ENCODE data around the gene PFKL.
"Not testable (repeated sequence)": the region's sequence is repeated elsewhere in the genome, so short reads cannot be mapped to it uniquely, and the experiment has no call there.

The PFKL gene

DNA sequence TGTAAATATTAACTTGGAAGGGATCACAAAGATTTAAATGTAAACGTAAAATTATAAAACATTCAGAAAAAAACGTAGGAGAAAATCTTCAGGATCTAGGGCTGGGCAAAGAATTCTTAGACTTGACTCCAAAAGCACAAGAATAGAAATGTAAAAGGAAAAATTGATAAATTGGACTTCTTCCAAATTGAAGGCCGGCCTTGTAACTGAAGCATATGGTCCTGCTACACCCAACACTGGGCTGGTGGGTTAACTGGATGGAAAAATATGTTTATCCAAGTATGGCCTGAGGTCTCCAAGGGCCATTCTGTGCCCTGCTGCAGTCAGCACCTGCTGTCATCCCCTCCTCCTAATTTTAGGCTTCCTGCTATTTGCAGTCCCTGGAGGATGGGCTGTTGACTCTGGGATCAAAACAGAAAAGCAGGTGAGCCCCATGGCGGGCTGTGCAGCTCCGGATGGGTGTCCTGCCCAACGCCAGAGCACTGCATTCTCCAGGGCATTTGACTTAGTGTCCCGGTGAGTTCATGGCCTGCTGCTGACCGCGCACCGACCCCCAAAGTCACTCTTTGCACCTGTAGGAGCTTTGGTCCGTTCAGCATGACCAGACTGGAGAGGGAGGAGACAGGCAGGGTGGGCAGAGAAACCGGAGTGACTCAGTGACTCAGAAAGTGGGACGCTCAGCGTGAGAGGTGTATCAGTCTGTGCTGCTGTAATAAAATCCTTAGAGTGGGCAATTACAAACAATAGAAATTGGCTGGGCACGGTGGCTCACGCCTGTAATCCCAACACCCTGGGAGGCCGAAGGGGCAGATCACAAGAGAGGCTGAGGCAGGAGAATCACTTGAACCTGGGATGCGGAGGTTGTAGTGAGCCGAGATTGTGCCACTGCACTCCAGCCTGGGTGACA is 20.2 kb upstream of the PFKL start:
- no peak for FAIRE-seq

DNA sequence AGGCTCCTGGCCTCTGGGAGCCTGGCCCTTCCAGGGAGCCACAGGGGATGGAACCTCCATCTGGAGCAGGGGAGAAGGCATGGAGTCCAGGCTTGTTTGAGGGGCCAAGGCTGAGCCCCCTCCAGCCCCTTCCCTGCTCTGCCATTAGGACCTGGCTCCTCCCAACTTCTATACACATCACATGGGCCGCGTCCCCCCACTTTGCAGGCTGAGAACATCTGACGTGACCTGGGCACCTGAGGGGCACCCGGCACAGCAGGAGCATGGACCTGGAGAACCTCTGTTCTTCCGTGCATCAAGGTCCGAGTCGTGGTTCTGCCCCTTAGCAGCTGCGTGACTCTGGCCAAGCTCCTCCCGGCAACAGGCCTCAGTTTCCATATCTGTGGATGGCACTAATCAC is 18.1 kb upstream of the PFKL start:
- no peak for FAIRE-seq

DNA sequence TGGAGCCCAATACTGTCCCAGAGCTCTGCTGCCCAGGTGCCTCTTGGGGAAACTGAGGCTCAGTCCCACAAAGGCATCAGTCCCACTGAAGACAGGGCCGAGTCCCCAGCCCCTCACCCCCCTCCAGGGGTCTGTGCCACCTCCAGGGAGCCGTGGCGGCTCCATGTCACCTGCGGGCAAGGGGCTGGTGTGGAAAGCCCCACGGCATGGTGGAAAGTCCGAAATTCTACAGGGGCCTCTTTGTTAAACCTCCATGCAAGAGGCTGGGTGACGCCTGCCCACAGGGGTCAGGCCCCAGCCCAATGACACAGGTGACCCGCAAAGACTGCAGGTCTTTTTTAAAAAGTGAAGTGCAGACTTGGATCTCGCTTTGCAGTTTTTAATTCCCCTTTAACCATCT is 17.5 kb upstream of the PFKL start:
- no peak for FAIRE-seq

- FAIRE-seq, result not testable (repeated sequence)
Observed at GRCh38 chr21:44283211-44283785, 16.6 kb upstream of the PFKL start.

- FAIRE-seq, result no peak
Observed at GRCh38 chr21:44283948-44284347, 15.9 kb upstream of the PFKL start.

GRCh38 chr21:44285138-44285992 is 14.5 kb upstream of the PFKL start, which contains the start of gene AIRE:
Gene AIRE (plus strand): TSS chr21:44285876. CDS start chr21:44286007, 131 bp downstream.
- FAIRE-seq, result no peak

- no peak for FAIRE-seq
Observed at GRCh38 chr21:44286086-44286715, 13.7 kb upstream of the PFKL start.

DNA sequence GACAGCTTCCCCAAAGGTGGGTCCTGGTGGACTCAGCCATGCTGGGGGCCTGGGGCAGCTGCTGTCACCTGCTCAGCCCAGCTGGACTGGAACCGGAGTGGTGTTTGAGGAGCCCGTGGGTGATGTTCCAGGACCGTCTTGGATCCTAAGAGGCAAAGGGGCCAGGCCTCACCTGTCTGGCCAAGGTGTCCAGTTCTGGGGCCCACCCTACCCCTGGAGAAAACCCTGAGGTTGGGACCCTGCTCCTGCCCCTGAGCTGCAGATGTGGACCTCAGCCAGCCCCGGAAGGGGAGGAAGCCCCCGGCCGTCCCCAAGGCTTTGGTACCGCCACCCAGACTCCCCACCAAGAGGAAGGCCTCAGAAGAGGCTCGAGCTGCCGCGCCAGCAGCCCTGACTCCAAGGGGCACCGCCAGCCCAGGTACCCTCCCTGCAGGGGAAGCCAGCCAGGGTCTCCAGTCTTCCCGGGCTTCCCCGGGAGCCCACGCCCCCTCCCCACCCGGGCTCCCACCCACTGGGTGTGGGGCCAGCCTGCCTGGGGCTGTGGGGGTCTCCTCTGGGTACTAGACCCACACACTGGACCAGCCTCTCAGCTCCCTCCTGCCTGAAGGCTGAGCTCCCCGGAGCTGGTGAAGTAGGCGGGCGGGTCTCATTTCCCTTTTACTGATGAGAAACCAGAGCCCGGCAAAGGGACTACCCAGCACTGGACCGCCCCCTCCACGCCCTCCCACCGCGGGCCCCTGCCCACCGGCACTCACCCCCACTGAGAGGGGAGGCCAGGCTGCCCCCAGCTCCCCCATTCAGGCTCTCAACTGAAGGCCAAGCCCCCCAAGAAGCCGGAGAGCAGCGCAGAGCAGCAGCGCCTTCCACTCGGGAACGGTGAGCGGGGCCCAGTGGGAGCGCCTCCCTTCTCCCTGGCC is 12.9 kb upstream of the PFKL start:
- no peak for FAIRE-seq

DNA sequence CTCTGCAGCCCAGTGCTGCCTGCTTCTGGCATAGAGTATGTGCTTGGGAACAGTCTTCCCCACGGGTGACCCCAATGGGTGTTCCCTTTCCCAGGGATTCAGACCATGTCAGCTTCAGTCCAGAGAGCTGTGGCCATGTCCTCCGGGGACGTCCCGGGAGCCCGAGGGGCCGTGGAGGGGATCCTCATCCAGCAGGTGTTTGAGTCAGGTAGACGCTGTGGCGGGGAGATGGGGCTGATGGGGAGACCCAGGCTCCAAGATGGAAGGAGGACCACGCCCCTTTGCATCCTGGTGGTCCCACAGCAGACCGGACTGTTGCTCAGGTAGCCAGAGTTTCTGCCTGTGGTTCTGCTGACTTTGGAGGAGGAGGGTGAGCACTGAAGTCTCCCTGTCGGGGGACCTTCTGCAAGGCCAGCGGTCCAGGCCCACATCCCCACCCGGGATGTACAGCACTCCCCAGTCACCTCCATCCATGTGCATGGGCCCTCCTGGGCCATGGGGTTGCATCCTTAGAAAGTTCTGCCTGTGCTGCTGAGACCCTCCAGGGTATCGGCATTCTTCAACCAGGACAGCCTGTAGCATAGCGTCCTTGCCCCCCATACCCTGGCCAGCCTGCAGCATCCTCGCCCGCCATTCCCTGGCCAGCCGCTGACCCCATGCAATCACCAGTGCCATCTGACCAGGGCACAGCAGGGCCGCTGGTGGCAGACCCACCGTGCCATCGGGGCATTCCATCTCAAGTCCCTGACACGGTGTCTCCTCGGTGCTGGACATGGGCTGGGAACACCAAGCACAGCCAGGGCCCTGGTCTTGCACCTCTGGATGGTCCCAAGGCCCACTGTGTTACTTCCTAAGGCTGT is 11.4 kb upstream of the PFKL start:
- no peak for FAIRE-seq

- FAIRE-seq, result no peak
Observed at GRCh38 chr21:44289381-44290010, 10.4 kb upstream of the PFKL start.

- FAIRE-seq, result no peak
Observed at GRCh38 chr21:44290327-44291077, 9.4 kb upstream of the PFKL start.

DNA sequence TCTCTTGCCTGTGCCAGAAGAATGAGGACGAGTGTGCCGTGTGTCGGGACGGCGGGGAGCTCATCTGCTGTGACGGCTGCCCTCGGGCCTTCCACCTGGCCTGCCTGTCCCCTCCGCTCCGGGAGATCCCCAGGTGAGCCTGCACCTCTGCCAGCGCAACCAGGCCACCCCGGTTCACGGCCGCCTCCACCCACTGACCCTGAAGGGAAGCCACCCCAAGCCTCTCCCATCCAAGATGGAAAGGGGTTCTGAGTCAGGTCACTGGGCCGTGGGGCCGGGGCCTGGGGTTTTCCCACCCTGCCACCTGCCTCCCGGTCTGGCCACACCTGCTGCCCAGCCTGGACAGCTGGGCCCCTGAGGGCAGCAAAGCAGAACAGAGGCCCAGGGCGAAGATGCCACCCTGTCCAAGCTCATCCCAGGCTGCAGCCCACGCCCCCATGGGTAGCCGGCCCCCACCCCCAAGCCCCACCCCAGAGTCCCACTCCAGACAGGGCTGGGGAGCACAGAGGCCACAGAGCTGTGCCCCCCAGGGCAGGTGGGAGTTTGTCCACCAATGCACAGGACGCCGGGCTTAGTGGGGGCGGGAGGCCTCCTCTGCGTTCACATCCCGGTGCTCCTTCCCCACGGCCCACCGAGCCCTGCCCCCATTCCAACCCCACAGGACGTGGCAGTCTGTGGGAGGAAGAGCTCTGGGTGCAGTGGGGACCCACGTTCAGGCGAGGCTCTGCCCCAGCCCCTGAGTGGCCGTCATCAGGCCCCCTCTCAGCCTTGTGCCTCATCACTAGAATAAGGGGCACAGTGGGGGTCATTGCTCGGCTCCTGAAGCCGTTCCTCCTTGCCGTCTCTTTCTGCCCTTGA is 8.5 kb upstream of the PFKL start:
- no peak for FAIRE-seq

DNA sequence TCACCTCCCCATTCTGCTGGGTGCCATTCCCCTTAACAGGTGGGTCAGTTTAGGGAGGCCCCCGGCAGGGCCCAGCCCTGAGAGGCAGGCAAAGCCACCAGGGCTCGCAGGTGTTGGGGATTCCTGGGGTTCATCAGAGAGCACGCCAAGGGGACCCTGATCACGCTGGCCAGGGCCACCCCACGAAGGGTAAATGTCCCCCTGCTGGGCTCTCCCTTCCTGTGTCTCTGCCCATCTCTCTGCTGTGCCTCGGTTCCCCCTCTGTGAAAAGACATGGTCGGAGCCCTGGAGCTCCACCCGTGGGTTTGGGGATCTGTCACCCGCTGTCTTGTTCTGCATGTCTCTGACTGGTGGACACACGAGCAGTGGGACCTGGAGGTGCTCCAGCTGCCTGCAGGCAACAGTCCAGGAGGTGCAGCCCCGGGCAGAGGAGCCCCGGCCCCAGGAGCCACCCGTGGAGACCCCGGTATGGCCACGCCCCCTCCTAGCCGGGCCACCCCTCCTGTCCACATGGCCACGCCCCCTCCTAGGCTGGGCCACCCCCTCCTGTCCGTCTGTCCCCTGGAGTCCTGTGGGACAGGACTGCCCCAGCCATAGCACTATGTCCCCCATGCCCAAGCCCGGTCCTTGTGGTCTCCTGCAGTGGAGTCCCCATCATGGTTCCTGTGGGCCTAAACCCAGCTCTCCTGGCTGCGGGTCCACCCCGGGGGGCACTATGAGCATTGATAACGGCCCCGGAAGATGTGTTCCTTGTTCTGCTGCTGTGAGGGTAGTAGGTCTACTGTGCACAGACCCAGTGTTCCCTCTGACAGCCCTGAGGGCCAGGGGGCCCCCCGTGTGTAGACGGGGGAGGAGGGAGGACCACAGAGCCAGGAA is 7.7 kb upstream of the PFKL start:
- FAIRE-seq, result no peak

- FAIRE-seq, result no peak
Observed at GRCh38 chr21:44292812-44293195, 7.0 kb upstream of the PFKL start.

DNA sequence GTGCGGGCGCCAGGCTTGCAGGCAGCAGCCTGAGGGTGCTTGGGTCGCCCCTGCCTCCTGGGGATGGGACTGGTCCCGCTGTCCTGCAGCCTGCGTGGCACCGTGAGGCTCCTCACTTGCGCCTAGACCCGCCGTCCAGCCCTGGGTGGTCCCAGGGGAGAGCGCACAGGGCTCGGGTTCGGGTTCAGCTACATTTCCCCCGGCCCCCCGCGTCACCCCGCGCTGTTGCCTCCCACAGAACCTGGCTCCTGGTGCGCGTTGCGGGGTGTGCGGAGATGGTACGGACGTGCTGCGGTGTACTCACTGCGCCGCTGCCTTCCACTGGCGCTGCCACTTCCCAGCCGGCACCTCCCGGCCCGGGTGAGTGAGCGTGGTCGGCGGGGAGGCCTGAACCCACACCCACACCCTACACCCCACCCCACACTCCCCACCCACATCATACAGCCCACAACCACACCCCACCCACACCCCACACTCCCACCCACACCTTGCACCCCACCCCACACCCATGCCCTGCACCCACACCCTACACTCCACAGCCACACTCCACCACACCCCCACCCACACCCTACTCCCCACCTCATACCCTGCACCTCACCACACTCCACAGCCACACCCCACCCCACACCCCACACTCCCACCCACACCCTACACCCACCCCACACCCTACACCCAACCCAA is 6.2 kb upstream of the PFKL start:
- FAIRE-seq, result no peak

- FAIRE-seq, result no peak
Observed at GRCh38 chr21:44294391-44295162, 5.3 kb upstream of the PFKL start.
